Stimulated activated CD4-positive, alpha-beta T cell treated with anti-CD3 and anti-CD28 coated beads, Interleukin-15, amount 100 ng/mL, for 48 hours (primary cell): ENCODE data around the gene TUFM.
"Not testable (repeated sequence)": the region's sequence is repeated elsewhere in the genome, so short reads cannot be mapped to it uniquely, and the experiment has no call there.

ENCODE experiments used
- DNase-seq, 2 donors: peaks; one replicate each; pipeline ENCODE4 v3.0.0-alpha.2; 2020; ENCODE audit warnings: low read depth in 2 of 2

TUFM gene

DNA sequence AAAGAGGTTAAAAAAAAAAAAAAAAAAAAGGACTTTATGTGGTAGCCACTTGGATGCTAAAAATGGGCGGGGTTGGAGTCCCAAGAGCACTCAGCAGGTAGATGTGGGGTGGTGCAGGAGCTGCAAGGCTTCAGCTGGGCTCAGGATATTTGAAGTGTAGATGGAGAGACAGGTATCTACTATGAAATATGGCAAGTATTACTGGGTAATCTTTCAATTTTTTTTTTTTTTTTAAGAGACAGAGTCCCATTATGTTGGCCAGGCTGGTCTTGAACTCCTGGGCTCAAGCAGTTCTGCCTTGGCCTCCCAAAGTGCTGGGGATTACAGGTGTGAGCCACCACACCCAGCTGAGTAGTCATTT, 7.6 kb downstream of the TUFM start:
- no peak for DNase-seq

DNA sequence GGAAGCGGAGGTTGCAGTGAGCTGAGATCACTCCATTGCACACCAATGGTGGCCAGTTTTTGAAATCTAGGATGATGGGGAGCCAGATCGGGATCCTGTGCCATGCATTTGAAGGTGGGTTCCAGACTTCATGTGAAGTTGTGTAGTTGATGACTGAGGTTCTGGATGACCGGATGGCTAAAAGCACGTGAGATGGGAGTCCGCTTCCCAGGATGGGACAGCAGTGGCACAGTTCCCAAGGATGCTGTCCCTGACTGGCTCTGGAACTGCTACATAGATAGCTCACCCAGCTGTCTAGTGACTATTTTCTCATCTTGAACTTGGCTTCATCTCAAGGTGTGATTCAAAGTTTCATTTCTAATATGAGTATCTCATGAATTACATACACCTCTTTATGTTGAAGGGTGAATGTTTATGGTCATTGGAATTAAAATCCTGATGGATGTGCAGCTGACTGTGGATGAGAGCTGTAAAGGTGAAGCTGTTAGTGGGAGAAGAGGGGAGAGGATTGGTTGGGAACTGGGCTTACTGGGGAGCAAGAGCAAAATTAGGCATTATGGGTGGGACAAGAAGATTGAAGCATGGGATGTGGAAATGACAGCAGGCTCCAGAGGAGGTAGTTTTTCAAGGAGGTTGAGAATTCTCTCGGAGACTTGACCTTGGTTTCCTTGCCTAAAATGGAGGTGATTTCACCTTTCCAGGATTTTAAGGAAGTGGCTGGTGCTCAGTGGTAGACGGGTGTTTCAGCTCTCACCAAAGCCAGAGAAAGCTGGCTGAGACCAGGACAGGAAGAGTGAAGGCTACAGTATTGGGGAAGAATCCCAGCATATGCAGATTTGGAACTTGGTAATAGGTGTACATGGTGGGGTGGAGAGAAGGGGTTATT, 8.2 kb downstream of the TUFM start:
- no peak for DNase-seq

DNA sequence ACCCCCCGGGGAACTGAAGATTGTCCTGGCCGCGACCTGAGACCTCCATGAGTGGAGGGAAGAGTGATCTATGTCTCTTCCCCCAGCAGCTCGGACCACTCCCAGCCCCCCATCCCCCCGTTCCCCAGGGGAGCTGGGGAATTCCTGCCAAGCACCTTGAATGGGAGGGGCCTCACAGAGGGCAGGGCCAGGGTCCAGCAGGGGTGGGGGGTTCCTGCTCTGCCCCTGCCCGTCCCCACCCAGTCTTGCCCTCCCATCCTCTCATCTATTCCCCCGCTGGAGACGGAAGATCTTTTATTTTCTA, 9.4 kb downstream of the TUFM start:
- DNase-seq: no peak

DNA sequence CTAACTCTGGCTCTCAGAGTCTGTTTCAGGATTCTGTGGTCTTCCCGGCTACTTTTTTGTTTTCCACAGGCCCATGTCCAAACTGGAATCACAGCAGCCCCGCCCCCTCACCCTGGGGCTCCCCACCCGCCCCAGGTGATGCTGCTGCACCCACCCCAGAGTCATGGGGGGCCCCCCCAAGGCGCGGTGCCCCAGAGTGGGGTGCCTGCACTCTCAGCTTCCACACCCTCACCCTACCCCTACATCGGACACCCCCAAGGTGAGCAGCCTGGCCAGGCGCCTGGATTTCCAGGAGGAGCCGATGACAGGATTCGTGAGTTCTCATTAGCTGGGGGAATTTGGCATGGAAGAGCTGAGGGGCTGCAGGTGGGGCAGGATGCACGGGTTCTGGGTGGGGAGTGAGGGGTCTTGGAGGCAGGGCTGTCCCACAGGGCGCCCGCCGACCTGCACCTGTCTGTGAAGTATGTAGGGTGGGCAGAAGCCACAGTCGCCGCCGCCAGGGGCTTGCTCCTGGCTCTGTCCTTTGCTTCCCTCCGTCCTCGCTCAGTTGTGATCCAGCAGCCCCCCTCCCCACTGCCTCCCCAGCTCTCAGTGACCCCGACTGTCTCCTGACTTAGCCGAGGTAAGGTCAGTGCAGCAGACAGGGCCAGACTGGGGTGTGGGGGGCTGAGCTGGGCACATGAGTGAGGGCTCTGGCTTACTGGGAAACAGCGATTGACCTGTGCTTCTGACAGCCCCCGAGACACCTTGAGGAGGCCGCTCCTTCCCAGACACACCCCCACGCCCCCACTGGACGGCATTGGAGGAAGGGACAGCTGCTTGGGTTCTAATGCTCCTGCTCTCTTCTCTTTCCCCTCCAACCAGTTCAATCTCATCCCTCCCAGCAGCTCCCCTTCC, 10.0 kb downstream of the TUFM start:
- no peak for DNase-seq

DNA sequence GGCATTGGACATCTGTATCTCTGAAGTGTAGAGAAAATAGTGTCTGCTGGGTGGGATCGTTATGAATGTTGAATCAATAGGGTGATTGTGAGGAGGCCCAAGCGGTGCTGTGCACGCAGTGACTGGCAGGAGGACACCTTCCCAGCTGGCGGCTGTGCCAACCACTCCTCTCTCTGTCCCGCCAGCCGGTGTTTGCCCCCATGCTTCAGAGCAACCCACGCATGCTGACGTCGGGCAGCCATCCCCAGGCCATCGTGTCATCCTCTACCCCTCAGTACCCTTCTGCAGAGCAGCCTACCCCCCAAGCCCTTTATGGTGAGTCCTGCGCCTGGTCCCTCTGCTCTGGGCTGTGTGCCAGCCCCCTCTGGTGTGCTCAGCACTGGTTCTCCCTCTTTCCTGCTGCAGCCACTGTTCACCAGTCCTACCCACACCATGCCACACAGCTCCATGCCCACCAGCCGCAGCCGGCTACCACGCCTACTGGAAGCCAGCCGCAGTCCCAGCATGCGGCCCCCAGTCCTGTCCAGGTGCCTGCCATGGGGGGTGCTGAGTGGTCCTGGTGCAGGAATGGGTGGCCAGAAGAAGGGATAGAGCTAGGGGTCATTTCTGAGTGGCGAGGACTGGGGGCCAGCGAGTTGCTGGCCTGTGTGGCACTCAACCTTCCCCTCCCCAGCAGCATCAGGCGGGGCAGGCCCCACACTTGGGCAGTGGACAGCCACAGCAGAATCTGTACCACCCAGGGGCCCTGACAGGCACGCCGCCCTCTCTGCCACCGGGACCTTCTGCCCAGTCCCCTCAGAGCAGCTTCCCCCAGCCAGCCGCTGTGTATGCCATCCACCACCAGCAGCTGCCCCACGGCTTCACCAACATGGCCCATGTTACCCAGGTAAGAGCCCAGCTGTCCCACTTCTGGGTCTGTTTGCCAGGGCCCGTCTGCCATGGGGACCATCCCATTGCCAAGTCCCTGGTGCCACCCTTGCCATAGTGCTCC, 11.0 kb downstream of the TUFM start:
- no peak for DNase-seq

DNA sequence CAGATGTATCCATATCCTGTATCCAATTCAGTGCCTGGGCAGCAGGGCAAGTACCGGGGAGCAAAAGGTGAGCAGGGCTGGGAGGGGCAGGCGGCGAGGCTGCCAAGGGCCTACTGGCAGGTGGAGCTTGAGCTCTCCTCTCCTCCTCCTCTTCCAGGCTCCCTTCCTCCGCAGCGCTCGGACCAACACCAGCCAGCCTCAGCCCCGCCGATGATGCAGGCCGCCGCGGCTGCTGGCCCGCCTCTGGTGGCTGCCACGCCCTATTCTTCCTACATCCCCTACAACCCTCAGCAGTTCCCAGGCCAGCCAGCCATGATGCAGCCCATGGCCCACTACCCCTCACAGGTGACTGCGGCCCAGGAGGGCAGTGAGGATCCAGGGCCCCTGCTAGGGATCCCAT, 11.8 kb downstream of the TUFM start:
- no peak for DNase-seq

DNA sequence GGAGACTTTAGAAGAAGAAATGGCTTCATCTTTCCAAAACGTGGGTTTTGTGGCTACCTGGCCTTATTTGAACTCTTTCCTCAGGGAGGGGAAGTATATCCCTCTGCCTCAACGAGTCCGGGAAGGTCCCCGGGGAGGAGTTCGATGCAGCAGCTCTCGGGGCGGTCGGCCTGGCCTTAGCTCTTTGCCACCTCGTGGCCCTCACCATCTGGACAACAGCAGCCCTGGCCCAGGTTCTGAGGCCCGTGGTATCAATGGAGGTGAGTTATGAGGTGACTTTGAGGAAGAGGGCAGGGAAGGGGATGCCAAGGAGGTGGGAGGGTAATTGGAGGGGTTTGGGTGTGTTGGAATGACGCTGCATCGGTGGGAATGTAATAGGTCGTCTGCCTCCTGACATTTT, 15.6 kb downstream of the TUFM start:
- DNase-seq: no peak

DNA sequence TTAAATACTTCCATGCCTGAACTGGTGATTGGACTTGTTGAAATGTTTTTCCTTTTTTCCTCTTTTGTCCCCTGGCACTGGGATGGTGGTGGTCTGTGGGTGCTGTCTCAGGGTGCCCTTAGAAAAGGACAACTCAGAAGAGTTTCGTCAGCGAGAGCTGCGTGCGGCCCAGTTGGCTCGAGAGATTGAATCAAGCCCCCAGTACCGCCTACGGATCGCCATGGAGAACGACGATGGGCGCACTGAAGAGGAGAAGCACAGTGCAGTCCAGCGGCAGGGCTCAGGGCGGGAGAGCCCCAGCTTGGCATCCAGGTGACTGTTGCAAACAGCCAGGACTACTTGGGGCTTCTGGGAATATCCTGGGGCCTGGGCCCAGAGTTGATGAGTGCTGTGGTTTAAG, 16.4 kb downstream of the TUFM start:
- no peak for DNase-seq

DNA sequence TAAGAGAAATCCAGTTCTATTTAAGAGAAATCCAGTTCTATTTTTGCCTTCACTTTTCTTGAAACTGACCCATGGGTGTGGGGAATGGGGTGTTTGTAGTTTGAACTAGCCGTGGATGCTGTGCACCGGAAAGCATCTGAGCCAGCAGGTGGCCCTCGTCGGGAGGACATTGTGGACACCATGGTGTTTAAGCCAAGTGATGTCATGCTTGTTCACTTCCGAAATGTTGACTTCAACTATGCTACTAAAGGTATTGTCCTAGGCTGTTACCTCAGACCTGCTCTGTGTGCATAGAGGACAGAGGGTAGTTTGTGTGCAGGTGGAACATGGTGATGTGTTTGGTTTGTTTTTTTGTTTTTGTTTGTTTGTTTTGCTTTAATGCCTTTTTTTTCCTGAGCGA, 20.0 kb downstream of the TUFM start:
- DNase-seq: no peak

DNA sequence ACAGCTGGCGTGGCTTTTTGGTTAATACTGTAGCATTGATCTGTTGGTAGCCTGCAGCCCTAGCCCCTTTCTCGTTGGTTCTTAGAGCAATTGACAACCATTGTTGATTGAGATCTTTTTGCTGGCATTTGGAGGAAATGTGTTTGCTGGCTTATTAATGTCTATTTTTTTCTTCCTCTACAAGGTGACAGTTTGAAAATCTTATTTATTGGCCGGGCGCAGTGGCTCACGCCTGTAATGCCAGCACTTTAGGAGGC, 21.5 kb downstream of the TUFM start:
- DNase-seq: no peak

DNA sequence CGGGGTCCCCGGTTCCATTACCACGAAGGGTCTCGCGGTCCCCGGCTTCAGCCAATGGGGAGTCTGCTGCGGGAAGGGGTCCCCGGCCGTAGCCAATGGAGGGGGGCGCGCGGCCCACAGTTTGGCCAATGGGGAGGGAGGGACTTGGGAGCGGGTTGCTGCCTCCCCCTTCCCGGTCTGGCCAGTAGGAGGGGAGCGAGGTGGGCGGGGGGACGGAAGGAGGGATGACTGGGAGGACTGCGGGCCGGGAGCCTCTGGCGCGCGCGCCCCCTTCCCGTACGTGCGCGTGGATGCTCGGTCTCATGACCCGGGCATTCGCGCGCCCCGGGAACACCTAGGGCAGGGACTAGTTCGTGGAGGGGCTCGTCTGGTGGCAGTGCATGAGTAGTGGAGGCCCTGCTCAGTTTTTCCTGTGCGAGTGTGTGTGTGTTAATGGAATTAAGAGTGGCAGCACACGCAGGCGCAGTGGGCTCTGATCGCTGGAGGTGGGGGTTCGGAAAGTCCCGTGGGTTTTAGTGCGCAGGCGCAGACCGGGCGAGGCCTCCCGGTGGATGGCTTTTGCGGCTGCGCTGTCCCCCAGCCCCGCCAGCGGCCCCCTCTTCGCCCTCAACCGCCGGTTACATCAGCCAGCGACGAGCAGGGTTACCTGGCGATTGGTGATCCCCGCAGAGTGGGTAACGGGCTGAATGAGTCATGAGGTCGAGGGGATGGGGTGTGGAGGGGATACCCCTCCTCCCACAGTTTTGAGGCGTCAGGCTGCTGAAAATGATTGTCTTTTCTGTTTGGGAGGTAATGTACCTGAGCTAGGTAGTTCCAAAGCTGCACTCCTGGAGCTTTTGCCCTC, 22.1 kb downstream of the TUFM start:
- peak; percentile 96 for DNase-seq

DNA sequence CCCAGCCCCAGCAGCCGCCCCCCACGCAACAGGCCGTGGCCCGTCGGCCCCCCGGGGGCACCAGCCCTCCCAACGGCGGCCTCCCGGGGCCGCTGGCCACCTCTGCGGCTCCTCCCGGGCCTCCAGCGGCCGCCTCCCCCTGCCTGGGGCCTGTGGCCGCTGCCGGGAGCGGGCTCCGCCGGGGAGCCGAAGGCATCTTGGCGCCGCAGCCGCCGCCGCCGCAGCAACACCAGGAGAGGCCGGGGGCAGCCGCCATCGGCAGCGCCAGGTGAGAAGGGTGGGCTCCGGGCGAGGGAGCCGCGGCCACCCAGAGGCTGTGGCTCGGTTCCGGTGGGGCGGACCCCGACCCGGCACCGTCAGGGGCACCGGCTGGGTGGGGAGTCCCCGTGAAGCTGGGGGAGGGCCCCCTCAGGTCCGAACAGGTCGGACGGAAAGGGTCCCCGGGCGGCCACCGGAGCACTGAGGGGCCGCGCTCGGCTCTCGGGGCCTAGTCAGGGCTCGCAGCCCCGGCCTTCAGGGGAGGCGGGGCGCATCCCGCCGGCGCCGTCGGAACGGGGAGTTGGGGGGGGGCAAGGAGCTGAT, 22.8 kb downstream of the TUFM start:
- no peak for DNase-seq

DNA sequence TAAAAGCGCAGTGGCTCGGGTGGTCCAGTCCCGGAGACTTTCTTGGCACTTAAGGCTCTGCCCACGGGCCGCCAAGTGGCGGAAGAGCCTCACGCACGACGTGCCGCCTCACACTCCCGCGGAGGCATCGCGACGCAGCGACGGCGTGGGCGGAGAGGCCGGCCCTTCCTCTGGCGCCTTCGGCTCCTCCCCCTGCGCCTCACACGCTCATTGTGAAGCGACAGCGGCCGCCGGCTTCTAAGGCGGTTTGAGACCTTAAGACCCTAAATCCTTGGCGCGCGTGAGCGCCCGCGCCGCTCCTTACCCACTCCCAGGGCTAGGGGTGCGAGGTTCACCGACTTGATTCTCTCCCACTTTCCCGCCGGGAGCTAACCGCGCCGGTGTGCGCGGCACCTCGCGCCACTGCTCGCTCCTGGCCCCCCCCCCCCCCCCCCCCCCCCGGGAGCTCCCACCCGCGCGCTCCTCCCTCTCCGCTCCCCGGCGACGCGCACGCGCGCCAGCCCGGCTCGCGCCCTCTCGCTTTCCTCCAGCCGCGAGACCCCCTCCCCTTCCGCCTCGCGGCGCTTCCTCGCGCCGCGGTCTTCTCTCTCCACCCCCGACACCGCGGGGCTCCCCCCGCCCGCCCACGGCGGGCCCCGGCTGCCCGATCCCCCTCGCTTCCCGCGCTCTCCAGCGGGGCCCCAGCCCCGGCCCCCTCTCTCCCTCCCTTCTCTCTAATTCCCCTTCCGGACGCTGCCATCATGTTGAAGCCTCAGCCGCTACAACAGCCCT, 23.4 kb downstream of the TUFM start, which contains the start of gene ATXN2L:
ATXN2L (plus strand) TSS at position 480 of the 771 bp plus-strand sequence; CDS start at position 741, 261 bp downstream.
- peak; percentile 93 to 95 for DNase-seq

DNA sequence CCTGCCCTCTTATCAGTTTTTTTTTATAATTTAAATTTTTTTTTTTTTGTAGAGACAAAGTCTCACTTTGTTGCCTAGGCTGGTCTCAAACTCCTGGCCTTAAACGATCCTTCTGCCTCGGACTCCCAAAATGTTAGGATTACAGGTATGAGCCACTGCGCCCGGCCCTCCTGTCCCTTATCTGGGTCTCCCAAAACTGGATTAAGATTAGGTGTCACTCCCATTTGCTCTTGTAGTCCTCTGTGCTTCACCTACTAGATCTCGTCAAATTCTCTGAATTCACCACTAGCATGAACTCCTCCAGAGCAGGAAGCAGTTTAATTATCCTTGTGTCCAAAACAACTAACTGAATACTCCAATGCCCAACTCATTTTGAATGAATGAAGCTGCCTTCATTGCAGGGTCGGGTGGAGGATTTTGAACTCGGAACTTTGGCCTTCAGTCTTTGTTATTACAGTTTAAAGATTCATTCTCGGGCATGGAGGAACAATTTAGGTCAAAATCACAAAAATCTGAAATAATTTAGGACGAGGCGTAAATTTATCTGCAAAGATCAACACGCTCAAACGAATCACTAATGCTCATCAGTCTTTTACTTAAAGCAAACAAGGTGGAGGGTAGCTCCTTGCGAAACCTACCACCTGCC, 24.2 kb downstream of the TUFM start:
- no peak for DNase-seq

DNA sequence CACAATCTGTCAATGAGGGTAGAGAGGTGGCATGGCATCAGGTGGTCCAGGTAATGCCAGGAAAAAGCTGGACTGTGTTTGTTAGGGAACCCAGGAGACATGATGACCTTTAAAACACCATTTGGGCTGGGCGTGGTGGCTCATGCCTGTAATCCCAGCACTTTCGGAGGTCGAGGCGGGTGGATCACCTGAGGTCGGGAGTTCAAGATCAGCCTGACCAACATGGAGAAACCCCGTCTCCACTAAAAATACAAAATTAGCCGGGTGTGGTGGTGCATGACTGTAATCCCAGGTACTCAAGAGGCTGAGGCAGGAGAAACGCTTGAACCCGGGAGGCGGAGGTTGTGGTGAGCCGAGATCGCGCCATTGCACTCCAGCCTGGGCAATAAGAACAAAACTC, 25.6 kb downstream of the TUFM start:
- not testable (repeated sequence) for DNase-seq

DNA sequence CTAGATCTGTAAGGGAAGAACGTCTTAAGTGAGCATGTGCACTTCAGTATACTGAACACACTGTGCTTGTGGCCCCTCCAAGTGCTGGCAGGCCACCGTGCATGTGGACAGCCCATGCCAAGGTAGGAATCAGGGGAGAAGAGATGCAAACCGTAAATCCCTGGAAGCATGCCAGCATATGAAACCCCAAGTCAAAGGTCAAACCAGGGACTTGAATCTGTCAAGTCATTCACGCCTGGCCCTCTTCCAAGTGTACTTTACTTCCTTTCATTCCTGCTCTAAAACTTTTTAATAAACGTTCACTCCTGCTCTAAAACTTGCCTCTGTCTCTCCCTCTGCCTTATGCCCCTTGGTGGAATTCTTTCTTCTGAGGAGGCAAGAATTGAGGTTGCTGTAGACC, 26.1 kb downstream of the TUFM start:
- DNase-seq: no peak

DNA sequence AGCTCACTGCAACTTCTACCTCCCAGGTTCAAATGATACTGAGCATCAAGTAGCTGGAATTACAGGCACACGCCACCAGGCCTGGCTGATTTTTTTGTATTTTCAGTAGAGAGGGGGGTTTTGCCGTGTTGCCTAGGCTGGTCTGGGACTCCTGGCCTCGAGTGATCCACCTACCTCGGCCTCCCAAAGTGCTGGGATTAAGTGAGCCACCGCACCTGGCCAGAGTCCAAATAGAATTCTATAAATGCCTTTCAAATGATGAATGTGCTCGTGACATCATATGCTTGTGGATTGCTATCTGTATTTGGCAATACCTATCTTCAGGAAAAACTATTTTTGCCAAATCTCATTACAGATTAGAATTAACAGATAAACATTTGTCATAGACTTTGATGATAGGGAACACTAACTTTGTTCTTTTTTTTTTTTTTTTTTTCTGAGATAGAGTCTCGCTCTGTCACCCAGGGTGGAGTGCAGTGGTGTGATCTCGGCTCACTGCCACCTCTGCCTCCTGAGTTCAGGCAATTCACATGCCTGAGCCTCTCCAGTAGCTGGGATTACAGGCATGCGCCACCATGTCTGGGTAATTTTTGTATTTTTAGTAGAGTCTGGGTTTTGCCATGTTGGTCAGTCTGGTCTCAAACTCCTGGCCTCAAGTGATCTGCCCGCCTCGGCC, 38.6 kb downstream of the TUFM start:
- DNase-seq: not testable (repeated sequence)

DNA sequence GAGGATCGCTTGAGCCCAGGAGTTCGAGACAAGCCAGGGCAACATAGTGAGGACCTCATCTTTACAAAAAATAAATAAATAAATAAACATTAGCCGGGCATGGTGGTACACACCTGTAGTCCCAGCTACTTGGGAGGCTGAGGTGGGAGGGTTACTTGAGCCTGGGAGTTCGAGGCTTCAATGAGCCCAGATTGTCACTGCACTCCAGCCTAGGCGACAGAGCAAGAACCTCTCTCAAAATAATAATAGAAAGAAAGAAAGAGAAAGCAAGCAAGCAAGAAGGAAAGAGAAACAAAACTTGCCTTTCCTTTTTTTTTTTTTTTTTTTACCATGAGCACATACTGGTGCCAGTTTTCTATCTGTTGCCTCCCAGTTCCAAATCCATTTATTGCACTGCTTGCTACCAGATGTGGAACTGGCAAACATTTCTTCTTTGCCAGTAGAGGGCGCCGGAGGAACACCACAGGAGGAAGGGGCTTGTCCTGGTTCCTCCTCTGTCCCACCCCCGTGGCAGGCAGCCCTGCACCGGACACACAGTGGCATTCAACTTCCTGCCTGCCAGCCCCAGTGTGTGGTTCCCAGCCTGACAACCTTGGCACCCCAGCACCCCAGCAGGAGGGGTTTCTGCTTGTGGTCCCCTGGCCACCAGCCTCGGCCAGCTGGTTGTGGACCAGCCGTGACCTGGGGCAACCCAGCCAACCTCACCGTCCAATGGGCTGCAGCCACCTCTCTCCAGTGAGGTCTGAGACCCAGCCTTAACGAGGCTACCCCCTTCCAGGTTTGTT, 43.7 kb downstream of the TUFM start:
- peak; percentile 38 to 69 for DNase-seq
